Activated B cell treated with CpG ODN at 0.5 μM for 24 hours (primary cell): ENCODE results near the gene HOXA2. TPM values are rescaled to one million over a fixed set of nuclear protein-coding genes. Genes with fewer than 3 reads are reported as not detected.

Experiments
- ATAC-seq: fragments of 200-7000 bp; cut with Tn5 transposase; one replicate; pipeline ENCODE4 v1.10.0; 2021; ENCODE audit warnings: low read depth, mild to moderate bottlenecking, moderate library complexity
- CTCF ChIA-PET: fragments of 350-600 bp; sonication (Branson Sonifier 250); formaldehyde crosslinking; loops from one replicate; lab custom pipeline; 2021; ENCODE audit warnings: antibody characterized with exemption; lab: Charles Lee
- POLR2A ChIA-PET: fragments of 350-600 bp; sonication (Branson Sonifier 250); formaldehyde crosslinking; loops from one replicate; lab custom pipeline; 2021; ENCODE audit warnings: antibody characterized with exemption; lab: Charles Lee
- DNase-seq: peaks from one replicate; pipeline ENCODE4 v3.0.0; 2022
- H3K27ac Mint-ChIP-seq: one replicate; pipeline ENCODE4 v1.8.0; 2020; ENCODE audit warnings: mixed read lengths
- H3K27me3 Mint-ChIP-seq: one replicate; pipeline ENCODE4 v1.8.0; 2021; ENCODE audit warnings: mixed read lengths
- H3K36me3 Mint-ChIP-seq: one replicate; pipeline ENCODE4 v1.8.0; 2021; ENCODE audit warnings: low read depth, mixed read lengths
- H3K4me1 Mint-ChIP-seq: one replicate; pipeline ENCODE4 v1.8.0; 2021; ENCODE audit warnings: mixed read lengths
- H3K4me3 Mint-ChIP-seq: one replicate; pipeline ENCODE4 v1.8.0; 2020; ENCODE audit warnings: mild to moderate bottlenecking, mixed read lengths
- H3K9me3 Mint-ChIP-seq: one replicate; pipeline ENCODE4 v1.8.0; 2020; ENCODE audit warnings: mixed read lengths
- intact Hi-C: fragments of 100-400 bp; cut with micrococcal nuclease; formaldehyde crosslinking; loops from one replicate; pipeline ENCODE4 v1.15.1; 2024
- total RNA-seq: library from RNA; stranded (reverse); gene quantifications from 2 replicates; pipeline ENCODE4 v1.2.3, GENCODE V29; 2022
- TF ChIP-seq, protein P1 (sequence below): fragments of 200-600 bp; IDR thresholded peaks from one replicate; pipeline ENCODE4 v1.8.0; 2022; ENCODE audit warnings: antibody characterized with exemption, mild to moderate bottlenecking

HOXA2 gene
- total RNA-seq, 1 donor from 2014 or later: not detected

DNA sequence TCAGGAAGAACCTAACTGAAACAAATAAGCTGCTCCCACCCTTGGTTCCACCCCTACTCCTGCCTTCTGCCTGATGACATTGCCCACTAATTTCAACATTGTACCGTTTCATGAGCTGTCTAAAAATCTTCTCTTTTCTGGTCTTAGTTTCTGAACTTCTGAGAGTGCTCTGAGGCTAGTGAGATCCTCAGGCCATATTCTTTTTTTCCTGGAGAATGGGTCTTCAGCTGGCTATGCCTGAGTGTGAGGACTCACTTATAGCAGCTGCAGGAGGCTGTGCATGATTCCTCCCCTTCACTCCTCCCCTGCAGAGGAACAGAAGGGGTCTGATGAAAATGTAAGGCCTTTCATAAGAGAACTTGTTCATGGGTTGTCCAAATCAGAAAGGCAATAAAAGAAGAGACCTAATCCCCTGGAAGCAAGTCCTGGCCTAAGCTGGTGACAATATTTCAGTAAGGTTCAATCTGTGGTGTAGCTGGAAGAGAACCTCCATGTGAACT, 17.0 kb upstream of the HOXA2 start:
- H3K4me3 Mint-ChIP-seq: no peak overlapping the region

DNA sequence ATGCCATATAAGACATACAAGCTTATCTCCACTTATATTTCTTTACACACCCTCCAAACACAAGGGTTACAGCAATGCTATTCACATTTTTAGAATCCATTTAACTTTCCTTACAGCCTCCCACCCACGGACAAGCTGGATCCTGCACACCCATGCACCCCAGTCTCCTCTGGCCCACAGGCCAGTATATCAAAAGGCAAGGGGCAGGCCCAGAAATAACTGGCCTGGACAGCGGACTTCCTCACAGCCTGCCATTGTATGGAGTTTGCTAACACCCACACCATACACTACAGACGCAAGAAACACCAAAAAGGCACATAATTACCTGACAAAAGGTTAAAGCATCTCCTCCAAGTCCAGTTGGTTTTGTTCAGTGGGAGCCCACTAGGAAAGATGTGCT, 16.1 kb upstream of the HOXA2 start:
- no peak for DNase-seq
- ATAC-seq: no peak
- H3K4me3 Mint-ChIP-seq: no peak overlapping the region
- H3K27me3 Mint-ChIP-seq: peaks cover 7% of the 10 kb centered on the region
- intact Hi-C loops: no loop called here
- ChIA-PET POLR2A (no interaction called here), CTCF (no interaction called here)
- H3K27ac Mint-ChIP-seq: no peak overlapping the region
- TF ChIP-seq, protein P1, sequence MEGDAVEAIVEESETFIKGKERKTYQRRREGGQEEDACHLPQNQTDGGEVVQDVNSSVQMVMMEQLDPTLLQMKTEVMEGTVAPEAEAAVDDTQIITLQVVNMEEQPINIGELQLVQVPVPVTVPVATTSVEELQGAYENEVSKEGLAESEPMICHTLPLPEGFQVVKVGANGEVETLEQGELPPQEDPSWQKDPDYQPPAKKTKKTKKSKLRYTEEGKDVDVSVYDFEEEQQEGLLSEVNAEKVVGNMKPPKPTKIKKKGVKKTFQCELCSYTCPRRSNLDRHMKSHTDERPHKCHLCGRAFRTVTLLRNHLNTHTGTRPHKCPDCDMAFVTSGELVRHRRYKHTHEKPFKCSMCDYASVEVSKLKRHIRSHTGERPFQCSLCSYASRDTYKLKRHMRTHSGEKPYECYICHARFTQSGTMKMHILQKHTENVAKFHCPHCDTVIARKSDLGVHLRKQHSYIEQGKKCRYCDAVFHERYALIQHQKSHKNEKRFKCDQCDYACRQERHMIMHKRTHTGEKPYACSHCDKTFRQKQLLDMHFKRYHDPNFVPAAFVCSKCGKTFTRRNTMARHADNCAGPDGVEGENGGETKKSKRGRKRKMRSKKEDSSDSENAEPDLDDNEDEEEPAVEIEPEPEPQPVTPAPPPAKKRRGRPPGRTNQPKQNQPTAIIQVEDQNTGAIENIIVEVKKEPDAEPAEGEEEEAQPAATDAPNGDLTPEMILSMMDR: no peak
- H3K9me3 Mint-ChIP-seq: no peaks in the 10 kb centered on the region
- H3K36me3 Mint-ChIP-seq: no peaks in the 10 kb centered on the region
- no peaks in the 10 kb centered on the region for H3K4me1 Mint-ChIP-seq

More for the DNA sequence above, 17.0 kb upstream of the HOXA2 start:
- ATAC-seq (no peak), DNase-seq (no peak)
- intact Hi-C loops: no loop called here
- Mint-ChIP-seq H3K36me3 (no peaks in the 10 kb centered on the region), H3K4me1 (no peaks in the 10 kb centered on the region), H3K27ac (no peak overlapping the region), H3K9me3 (no peaks in the 10 kb centered on the region), H3K27me3 (peaks cover 11% of the 10 kb centered on the region)
- ChIA-PET CTCF (interaction anchor here (0.9 kb wide), 1 partner anchor 36 kb away, joined by 3 read pairs; no protein-coding TSS in a partner anchor), POLR2A (interaction anchor here (0.6 kb wide), 1 partner anchor 1403 kb away, joined by 12 read pairs; no protein-coding TSS in a partner anchor)
- TF ChIP-seq, protein P1: no peak

DNA sequence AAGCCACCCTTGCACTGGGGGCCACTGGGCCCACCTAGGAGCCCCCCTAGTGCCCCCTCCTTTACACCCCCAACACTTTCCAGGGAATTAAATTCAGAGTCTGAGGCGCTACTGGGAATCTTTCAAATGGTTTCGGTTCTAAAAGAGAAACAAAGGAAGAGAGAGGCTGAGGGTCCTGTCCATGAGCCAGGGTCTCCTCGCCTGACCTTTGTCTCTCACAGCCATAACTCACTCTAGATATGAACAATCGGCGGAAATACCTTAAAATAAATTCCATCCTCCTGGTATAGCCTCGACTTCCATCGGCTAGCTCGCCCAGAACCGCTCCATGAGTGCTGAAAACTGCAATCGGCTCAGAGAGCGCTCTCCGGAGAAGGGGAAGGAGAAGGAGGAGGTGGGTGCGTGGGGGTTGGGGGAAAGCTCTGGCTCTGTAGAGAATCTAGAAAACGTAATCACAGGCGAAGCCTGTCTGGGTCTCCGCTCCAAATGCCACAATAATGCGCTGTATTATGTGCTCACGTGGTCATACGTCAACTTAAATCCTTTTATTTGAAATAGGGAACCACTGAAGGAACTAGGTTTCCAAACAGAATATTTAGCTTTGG, 15.5 kb upstream of the HOXA2 start:
- no peaks in the 10 kb centered on the region for H3K4me1 Mint-ChIP-seq
- intact Hi-C loops: no loop called here
- ATAC-seq (no peak), DNase-seq (no peak)
- no peaks in the 10 kb centered on the region for H3K36me3 Mint-ChIP-seq
- POLR2A ChIA-PET: no interaction called here
- peaks cover 7% of the 10 kb centered on the region for H3K27me3 Mint-ChIP-seq
- H3K27ac Mint-ChIP-seq: no peak overlapping the region
- H3K9me3 Mint-ChIP-seq: no peaks in the 10 kb centered on the region
- TF ChIP-seq, protein P1: no peak
- no peak overlapping the region for H3K4me3 Mint-ChIP-seq
- CTCF ChIA-PET: no interaction called here

DNA sequence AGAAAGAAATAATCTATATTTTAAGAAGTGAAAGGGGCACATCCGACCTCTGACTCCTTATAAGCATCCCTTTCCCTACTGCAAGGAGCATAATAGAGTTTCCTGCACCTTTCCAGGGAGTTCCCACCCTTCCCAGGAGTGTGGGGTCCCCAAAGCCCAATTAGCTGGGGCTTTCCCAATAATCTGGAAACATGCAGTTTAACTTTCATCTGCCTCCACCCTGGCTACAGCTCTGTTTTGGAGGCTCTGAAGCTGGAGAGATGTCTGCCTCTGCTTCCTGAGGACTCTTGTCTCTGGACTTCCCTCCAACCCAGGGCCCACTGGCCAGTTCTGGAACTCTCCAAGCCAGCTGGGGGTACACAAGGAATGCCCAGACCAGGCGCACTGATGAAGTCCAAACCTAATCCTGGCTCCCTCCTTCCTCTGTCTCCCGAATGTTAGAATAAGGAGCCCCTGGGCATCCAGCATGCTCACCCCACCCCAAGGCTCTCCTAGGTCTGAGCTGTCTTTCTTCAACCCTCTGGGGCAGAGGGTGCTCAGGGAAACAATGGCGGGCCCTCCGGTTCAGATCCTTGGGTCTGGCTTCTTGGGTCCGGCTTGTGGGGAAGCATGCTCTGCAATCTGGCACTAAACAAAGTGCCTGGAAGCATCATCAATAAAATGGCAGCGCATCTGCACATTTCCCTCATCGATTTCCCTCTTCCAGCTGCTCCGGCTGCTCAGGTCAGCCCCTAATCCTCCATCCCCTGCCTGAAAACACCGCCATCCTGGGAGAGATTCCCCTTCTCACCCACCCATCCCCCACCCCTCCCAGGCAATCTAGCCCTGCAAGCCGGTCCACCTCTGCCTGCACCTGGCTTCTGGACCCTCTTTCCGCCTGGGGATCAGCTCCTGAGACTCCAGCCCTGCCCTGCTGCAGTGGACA, 14.7 kb upstream of the HOXA2 start:
- H3K27ac Mint-ChIP-seq: no peak overlapping the region
- TF ChIP-seq, protein P1: no peak
- H3K9me3 Mint-ChIP-seq: no peaks in the 10 kb centered on the region
- POLR2A ChIA-PET: no interaction called here
- intact Hi-C loops: no loop called here
- no peaks in the 10 kb centered on the region for H3K4me1 Mint-ChIP-seq
- no peaks in the 10 kb centered on the region for H3K36me3 Mint-ChIP-seq
- H3K27me3 Mint-ChIP-seq: peaks cover 7% of the 10 kb centered on the region
- DNase-seq (no peak), ATAC-seq (no peak)
- H3K4me3 Mint-ChIP-seq: no peak overlapping the region
- CTCF ChIA-PET: no interaction called here
